ENCODE results near the gene NPW. TPM values are rescaled to one million over a fixed set of nuclear protein-coding genes. Genes with fewer than 3 reads are reported as not detected.

Gene NPW
- total and polyA plus RNA-seq, 2 experiments from 2014 or later, result 3.3 to 38.6 TPM

DNA sequence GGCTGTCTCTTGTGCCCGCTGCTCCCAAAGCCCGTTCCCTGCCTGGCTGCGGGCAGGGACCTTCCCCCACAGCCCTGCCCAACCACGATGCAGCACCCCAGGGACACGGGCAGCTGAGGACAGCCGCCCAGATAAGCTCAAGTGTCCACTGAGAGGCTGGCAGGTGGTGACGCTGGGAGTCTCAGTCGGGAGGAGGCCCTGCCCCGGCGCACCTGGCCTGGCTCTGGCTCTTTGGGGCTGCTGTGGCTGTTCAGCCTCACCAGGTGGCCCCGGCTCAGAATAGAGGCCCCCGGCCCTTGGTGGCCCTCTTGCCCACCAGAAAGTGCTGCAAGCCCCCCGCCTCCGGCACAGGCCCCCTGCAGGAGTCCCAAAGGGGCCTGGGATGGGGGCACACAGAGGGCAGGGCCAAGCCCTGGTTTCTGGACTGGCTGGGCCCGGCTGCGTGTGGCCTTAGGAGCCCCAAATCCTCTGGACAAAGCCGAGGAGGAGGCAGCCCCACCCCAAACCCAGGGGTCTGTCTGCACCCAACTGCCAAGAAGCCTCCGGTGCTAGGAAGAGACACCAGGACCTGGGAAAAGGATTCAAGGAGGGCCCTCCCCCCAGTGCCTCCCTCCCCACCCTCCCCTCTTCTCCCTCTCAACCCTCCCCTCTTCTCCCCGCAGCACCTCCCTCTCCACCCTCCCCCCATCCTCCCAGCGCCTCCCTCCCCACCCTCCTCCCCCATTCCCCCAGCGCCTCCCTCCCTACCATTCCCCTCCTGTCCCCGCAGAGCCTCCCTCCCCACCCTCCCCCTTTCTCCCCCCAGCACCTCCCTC lies 22.8 kb downstream of the NPW start:
- H3K9me3 ChIP-seq (ENCODE audit: low read depth), result no peaks in the 10 kb centered on the region
- TF ChIP-seq, protein P1, sequence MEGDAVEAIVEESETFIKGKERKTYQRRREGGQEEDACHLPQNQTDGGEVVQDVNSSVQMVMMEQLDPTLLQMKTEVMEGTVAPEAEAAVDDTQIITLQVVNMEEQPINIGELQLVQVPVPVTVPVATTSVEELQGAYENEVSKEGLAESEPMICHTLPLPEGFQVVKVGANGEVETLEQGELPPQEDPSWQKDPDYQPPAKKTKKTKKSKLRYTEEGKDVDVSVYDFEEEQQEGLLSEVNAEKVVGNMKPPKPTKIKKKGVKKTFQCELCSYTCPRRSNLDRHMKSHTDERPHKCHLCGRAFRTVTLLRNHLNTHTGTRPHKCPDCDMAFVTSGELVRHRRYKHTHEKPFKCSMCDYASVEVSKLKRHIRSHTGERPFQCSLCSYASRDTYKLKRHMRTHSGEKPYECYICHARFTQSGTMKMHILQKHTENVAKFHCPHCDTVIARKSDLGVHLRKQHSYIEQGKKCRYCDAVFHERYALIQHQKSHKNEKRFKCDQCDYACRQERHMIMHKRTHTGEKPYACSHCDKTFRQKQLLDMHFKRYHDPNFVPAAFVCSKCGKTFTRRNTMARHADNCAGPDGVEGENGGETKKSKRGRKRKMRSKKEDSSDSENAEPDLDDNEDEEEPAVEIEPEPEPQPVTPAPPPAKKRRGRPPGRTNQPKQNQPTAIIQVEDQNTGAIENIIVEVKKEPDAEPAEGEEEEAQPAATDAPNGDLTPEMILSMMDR (IDR thresholded peaks at IDR 0.05; ENCODE audit: low read depth, low read length), result no peak
- no peak overlapping the region for H3K27ac ChIP-seq
- no peaks in the 10 kb centered on the region for H3K27me3 ChIP-seq
- H3K4me1 ChIP-seq (ENCODE audit: low read depth), result peaks cover 18% of the 10 kb centered on the region
- DNase-seq (ENCODE audit: low read depth in 1 of 2, low spot score in 1 of 2), result peak in 1 of 2 donors; percentile 85
- H3K36me3 ChIP-seq, result no peaks in the 10 kb centered on the region
- H3K4me3 ChIP-seq, result no peak overlapping the region

DNA sequence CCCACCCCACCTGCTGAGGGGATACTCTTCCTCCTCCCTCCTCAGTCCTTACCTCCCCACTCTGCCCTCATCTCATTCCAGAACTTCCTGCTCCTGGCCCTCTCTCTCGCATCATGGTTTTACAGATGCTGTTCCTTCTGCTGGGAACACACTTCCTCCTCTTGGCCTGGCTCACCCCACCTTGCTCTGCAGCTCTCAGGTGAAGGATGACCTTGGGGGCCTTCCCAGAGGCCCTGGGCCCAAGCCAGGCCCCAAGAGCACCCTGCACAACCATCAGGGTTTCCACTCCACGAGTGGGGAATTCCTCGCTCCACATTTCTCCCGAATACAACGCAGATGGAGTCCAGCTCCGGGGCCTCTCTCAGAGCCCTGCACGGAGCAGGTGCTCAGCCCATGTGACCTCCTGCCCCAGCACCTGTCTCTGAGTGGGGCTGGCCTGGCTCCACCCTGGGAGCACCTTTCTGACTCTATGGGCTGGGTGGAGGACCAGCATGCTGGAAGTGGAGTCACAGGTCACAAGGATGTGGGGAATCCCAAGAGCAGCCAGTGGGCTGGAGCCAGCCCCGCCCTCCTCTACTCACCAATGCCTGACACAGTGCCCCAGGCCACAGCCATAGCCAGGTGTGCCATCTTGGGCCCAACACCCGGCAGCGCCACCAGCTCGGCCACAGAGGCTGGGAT lies 23.5 kb downstream of the NPW start:
- TF ChIP-seq, protein P1 (IDR thresholded peaks at IDR 0.05; ENCODE audit: low read depth, low read length), result no peak
- Histone ChIP-seq H3K9me3 (ENCODE audit: low read depth) (no peaks in the 10 kb centered on the region), H3K36me3 (no peaks in the 10 kb centered on the region), H3K27me3 (no peaks in the 10 kb centered on the region), H3K4me3 (no peak overlapping the region), H3K27ac (no peak overlapping the region), H3K4me1 (ENCODE audit: low read depth) (peaks cover 18% of the 10 kb centered on the region)
- DNase-seq (ENCODE audit: low read depth in 1 of 2, low spot score in 1 of 2), result no peak

DNA sequence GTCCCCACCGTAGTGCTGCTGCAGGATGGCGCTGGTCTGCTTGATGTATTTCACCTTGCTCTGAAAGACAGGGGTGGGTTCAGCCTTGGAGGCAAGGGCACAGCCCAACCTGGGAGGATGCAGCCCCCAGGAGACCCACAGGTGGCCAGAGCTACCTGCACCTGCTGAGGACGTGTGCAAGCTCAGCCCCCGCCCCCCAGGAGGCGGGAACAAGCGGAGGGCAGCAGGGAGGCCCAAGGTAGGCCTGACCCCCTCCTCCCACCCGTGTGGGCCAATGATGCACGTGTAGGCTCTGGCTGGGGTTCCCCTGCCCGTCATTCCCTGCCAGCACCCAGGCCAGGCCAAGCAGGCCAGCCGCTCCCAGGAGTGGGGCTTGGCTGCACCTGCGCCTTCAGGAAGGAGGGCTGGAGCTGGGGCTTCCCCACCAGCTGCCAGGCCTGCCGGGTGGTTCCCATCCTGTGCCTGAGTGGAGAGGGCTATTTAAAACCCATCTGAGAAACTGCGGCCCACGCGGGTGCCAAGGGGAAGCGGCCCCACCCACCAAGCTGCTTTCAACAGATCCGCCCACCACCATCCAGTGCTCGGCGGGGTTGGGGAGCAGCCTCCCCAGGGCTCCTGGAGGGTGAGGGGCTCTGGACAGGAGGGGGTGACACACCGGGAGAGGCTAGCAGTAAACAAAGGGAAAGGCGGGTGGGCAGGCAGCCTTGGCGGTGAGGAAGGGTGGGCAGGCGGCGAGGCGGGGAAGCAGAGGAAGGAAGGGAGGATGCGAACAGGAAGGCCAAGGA lies 24.3 kb downstream of the NPW start:
- Histone ChIP-seq H3K4me3 (no peak overlapping the region), H3K27ac (no peak overlapping the region), H3K27me3 (no peaks in the 10 kb centered on the region), H3K4me1 (ENCODE audit: low read depth) (peaks cover 23% of the 10 kb centered on the region), H3K36me3 (no peaks in the 10 kb centered on the region), H3K9me3 (ENCODE audit: low read depth) (no peaks in the 10 kb centered on the region)
- TF ChIP-seq, protein P1 (IDR thresholded peaks at IDR 0.05; ENCODE audit: low read depth, low read length), result no peak
- DNase-seq (ENCODE audit: low read depth in 1 of 2, low spot score in 1 of 2), result no peak

DNA sequence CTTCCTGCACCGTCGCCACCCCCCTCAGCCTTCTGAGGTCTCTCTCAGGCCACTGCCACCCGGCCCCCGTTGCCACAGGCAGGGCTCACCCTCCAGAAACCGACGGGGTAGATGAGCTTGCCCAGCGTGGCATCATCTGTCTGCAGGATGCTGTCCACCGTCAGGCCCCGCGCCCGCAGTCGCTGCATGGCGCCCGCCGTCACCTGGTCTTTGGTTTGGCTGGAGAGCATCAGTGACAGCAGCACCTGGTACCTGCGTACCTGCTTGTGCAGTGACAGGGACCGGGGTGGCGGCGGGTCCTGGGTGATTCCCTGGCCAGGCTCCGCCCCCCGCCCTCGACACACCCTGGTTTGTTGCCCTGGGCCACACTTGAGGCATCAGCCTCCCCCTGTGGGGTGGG lies 25.0 kb downstream of the NPW start:
- no peaks in the 10 kb centered on the region for H3K36me3 ChIP-seq
- no peaks in the 10 kb centered on the region for H3K27me3 ChIP-seq
- TF ChIP-seq, protein P1 (IDR thresholded peaks at IDR 0.05; ENCODE audit: low read depth, low read length), result no peak
- H3K4me1 ChIP-seq (ENCODE audit: low read depth), result peaks cover 24% of the 10 kb centered on the region
- no peaks in the 10 kb centered on the region for H3K9me3 ChIP-seq (ENCODE audit: low read depth)
- no peak for DNase-seq (ENCODE audit: low read depth in 1 of 2, low spot score in 1 of 2)
- H3K27ac ChIP-seq, result no peak overlapping the region
- H3K4me3 ChIP-seq, result no peak overlapping the region

All from cardiac muscle cell (in vitro differentiated cells and primary cell).